ENCODE data around the gene OSM. TPM values are rescaled to one million over a fixed set of nuclear protein-coding genes. Genes with fewer than 3 reads are reported as not detected.
A peak's percentile ranks its signal among the peaks of the same experiment; 100 is the strongest.

Gene OSM
- polyA plus RNA-seq, 2 of the 4 experiments (the other 2 are of a cell fraction), result not detected

GRCh38 chr22:30222321-30222720 lies 44.3 kb downstream of the OSM start:
- peaks cover 67% of the 10 kb centered on the region for H3K4me1 ChIP-seq
- TF ChIP-seq EHMT2 (IDR thresholded peaks at IDR 0.05; ENCODE audit: low read depth) (no peak), BHLHE40 (IDR thresholded peaks at IDR 0.05; ENCODE audit: low read depth, low read length) (no peak), ZFP36 (IDR thresholded peaks at IDR 0.05; ENCODE audit: borderline replicate concordance, partially characterized antibody) (peak; percentile 79), CHD4 (IDR thresholded peaks at IDR 0.05; ENCODE audit: borderline replicate concordance) (peak; percentile 80; the same call in 1 of the 2 replicates)
- peak overlapping the region; percentile 95 to 100 for H3K27ac ChIP-seq
- ChIA-PET CTCF (no interaction called here), POLR2A (no interaction called here)
- DNase-seq (ENCODE audit: low read depth in 1 of 2, low spot score in 1 of 2), result no peak
- no peak overlapping the region for H3K4me3 ChIP-seq
- no peak overlapping the region for H3K4me2 ChIP-seq
- no peak for ATAC-seq
- peaks cover 3% of the 10 kb centered on the region; the same call in 1 of the 3 replicates for H3K9me3 ChIP-seq
- no peak for FAIRE-seq
- 83% methylated on average over 3 of the region's 4 CpGs for WGBS (ENCODE audit: missing lambda C conversion rate)

DNA sequence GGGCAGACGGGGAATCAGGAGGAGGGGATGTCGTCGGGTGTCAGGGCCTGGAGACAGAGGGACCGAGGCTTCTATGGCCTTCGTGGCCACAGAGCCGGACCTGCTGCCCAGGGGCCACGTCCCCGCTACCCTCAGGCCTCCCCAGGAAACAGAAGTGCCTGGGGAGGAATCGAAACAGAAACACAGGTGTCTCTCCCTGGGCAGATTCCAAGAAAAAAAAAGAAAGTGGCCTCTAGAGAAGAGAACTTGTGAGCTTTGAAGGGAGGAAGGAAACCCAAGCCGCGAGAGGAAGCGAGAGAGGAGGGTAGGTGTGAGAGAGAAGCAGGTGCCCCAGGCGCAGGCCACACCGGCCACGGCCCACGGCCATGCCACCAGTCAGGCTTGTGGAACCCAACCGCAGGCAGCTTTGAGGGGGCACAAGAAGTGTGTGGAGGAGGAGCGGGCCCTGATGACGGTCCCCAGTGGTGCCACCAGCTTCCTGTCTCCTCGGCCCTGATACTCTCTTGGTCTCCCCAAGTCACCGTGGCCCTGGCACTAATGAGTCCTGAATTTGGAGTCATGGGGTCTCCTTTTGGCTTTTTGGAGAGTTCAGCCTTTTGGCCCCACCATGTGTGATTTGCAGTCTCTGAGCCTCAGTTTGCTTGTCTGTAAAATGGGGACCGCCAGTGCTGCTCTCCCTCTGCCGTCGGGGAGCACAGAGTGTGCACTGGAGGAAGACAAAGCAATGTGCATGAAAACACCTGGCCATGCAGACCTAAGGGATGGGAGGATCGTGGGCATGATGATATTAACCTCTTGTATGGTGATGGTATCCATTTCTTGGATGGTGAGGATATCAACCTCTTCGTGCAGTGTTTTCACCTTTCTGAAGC lies 45.3 kb downstream of the OSM start:
- H3K4me2 ChIP-seq, result no peak overlapping the region
- peaks cover 3% of the 10 kb centered on the region; the same call in 1 of the 3 replicates for H3K9me3 ChIP-seq
- peaks cover 58% of the 10 kb centered on the region for H3K4me1 ChIP-seq
- peak overlapping the region; percentile 95 to 100 for H3K27ac ChIP-seq
- ChIA-PET CTCF (interaction anchor here (1.4 kb wide), 1 partner anchor 34 kb away, joined by 9 read pairs; no protein-coding TSS in a partner anchor), POLR2A (no interaction called here)
- FAIRE-seq (no peak), DNase-seq (ENCODE audit: low read depth in 1 of 2, low spot score in 1 of 2) (no peak), ATAC-seq (no peak)
- WGBS (ENCODE audit: missing lambda C conversion rate), result 93% methylated on average over 25 of the region's 26 CpGs
- peak; percentile 41; the same call in 1 of the 2 replicates for TF ChIP-seq KDM1A (IDR thresholded peaks at IDR 0.05; ENCODE audit: low read depth)
- no peak for TF ChIP-seq MYC (IDR thresholded peaks at IDR 0.05; ENCODE audit: borderline replicate concordance, low read length)
- no peak overlapping the region for H3K4me3 ChIP-seq

DNA sequence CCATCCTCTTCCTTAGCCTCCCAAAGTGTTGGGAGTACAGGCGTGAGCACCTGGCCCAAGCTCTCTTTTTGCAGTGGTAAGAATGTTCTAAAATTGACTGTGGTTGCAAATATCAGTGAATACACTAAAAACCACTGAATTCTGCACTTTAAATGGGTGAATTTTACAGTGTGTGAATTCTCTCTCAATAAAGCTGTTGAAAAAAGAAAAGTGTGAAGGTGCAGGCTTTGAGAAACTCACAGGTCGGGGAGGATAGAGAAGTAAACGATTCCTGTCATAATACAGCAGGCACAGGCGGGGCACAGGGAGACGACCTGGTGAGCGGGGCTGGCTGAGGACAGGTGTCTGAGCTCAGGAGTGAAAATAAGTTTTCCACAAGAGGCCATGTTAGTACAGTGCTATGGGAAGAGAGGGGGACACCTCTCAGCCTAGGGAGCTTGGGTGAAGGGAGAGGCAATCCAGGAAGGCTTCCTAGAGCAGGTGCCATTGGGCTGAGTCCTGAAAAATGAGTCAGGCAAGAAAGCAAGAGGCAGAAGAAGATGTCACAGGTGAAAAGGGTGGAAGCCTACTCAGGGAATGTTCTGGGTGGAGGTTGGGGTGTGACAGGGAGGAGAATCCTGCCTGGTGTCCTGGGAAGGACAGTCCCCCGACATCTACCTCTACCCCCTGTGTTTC lies 46.2 kb downstream of the OSM start:
- TF ChIP-seq ZFP36 (IDR thresholded peaks at IDR 0.05; ENCODE audit: borderline replicate concordance, partially characterized antibody) (peak; percentile 93), CBX2 (IDR thresholded peaks at IDR 0.05; ENCODE audit: borderline replicate concordance, low read depth) (no peak)
- peaks cover 56% of the 10 kb centered on the region for H3K4me1 ChIP-seq
- POLR2A ChIA-PET, result no interaction called here
- DNase-seq (ENCODE audit: low read depth in 1 of 2, low spot score in 1 of 2) (no peak), ATAC-seq (no peak), FAIRE-seq (no peak)
- CTCF ChIA-PET, result interaction anchor here (1.4 kb wide), 1 partner anchor 35 kb away, joined by 9 read pairs; no protein-coding TSS in a partner anchor
- no peak overlapping the region for H3K4me3 ChIP-seq
- 86% methylated on average over 7 of the region's 7 CpGs for WGBS (ENCODE audit: missing lambda C conversion rate)
- peak overlapping the region; percentile 95 to 100 for H3K27ac ChIP-seq
- H3K4me2 ChIP-seq, result no peak overlapping the region
- H3K9me3 ChIP-seq, result peaks cover 2% of the 10 kb centered on the region; the same call in 1 of the 3 replicates

DNA sequence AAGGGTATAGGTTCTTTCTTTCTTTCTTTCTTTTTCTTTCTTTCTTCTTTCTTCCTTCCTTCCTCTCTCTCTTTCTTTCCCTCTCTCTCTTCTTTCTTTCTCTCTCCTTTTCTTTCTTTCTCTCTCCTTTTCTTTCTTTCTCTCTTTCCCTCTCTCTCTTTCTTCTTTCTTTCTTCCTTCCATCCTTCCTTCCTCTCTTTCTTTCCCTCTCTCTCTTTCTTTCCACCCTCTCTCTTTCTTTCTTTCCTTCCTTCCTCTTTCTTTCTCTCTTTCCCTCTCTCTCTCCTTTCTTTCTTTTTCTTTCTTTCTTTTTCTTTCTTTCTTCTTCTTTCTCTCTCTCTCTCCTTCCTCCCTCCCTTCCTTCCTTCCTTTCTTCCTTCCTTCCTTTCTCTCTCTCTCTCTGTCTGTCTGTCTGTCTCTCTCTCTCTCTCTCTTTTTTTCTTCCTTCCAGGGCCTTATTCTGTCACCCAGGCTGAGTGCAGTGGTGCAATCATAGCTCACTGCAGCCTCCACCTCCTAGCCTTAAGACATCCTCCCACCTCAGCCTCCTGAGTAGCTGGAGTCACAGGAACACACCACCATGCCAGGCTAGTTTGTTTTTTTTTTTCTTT lies 46.9 kb downstream of the OSM start:
- CTCF ChIA-PET, result no interaction called here
- TF ChIP-seq, protein P1, sequence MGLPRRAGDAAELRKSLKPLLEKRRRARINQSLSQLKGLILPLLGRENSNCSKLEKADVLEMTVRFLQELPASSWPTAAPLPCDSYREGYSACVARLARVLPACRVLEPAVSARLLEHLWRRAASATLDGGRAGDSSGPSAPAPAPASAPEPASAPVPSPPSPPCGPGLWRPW (IDR thresholded peaks at IDR 0.05), result no peak
- TF ChIP-seq CBX2 (IDR thresholded peaks at IDR 0.05; ENCODE audit: borderline replicate concordance, low read depth) (no peak), TP53 (CRISPR knock-in tag; IDR thresholded peaks at IDR 0.05) (no peak), HOXB5 (CRISPR knock-in tag; IDR thresholded peaks at IDR 0.05) (no peak), REST (IDR thresholded peaks at IDR 0.05) (no peak)
- ATAC-seq (no peak), FAIRE-seq (no peak), DNase-seq (ENCODE audit: low read depth in 1 of 2, low spot score in 1 of 2) (no peak)
- Histone ChIP-seq H3K4me1 (peaks cover 57% of the 10 kb centered on the region), H3K4me2 (no peak overlapping the region), H3K9me3 (no peaks in the 10 kb centered on the region), H3K4me3 (no peak overlapping the region), H3K27ac (peak overlapping the region; percentile 95 to 100)
- POLR2A ChIA-PET, result no interaction called here

Measured in A549 (cell line).